Head of caudate nucleus (tissue), 42 donors: ENCODE data around the gene DYSF.

Experiments used
- DNase-seq, 42 donors: peaks; one replicate each; pipeline versions ENCODE4 v3.0.0 to v3.0.0-alpha.2; 2020 to 2021; ENCODE audit warnings: mixed read lengths in 7 of 42
- intact Hi-C: fragments of 100-400 bp; cut with DNase I; formaldehyde crosslinking; loops from one replicate; pipeline ENCODE4 v1.15.0; 2022

Gene DYSF

GRCh38 chr2:71695235-71696120 is 242.1 kb downstream of the DYSF start:
- DNase-seq = no peak
- intact Hi-C loops = no loop called here

- intact Hi-C loops = no loop called here
- peak in 1 of 42 donors; percentile 43 for DNase-seq
These were observed 243.0 kb downstream of the DYSF start for GRCh38 chr2:71696381-71696780.

GRCh38 chr2:71697106-71698004 is 244.0 kb downstream of the DYSF start:
- intact Hi-C loops = no loop called here
- DNase-seq = peak in 1 of 42 donors; percentile 13

GRCh38 chr2:71699428-71699827 is 246.1 kb downstream of the DYSF start:
- intact Hi-C loops = no loop called here
- DNase-seq = peak in 3 of 42 donors; percentile 4 to 22 (median 12)

DNA sequence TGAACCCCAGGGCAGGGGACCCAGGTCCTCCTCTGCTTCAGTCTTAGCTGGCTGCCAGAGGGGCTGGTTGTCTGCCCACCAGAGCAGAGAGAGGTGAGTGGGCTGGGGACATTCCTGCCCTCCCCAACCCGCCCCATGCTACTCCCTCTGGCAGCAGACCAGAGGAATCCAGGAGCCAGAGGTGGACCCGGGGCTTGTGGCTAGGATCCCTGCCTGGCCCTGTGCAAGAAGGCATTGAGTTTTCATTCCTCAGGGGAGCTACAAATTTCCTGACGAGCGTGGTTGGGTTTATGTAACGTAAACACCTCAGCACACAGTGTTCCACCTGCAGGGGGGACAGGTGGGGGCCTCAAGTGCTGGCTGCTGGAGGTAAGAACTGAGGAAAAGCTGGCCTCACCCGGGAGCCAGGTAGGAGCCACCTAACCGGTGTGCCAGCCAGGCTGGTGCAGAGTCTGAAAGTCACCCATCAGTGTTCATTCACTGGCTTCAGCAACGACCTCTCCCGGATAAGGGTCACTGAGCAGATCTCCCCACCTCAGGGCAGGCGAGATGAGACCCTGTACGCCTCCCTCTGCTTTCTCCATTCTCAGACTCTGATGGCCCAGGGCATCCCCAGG is 246.8 kb downstream of the DYSF start:
- intact Hi-C loops = no loop called here
- DNase-seq = peak in 5 of 42 donors; percentile 4 to 37 (median 13)

GRCh38 chr2:71700658-71701397 is 247.5 kb downstream of the DYSF start:
- intact Hi-C loops = no loop called here
- DNase-seq = peak; percentile 39 to 87 (median 74)

GRCh38 chr2:71702071-71702970 is 249.0 kb downstream of the DYSF start:
- DNase-seq = peak in 4 of 42 donors; percentile 4 to 29 (median 11)
- intact Hi-C loops = no loop called here

DNA sequence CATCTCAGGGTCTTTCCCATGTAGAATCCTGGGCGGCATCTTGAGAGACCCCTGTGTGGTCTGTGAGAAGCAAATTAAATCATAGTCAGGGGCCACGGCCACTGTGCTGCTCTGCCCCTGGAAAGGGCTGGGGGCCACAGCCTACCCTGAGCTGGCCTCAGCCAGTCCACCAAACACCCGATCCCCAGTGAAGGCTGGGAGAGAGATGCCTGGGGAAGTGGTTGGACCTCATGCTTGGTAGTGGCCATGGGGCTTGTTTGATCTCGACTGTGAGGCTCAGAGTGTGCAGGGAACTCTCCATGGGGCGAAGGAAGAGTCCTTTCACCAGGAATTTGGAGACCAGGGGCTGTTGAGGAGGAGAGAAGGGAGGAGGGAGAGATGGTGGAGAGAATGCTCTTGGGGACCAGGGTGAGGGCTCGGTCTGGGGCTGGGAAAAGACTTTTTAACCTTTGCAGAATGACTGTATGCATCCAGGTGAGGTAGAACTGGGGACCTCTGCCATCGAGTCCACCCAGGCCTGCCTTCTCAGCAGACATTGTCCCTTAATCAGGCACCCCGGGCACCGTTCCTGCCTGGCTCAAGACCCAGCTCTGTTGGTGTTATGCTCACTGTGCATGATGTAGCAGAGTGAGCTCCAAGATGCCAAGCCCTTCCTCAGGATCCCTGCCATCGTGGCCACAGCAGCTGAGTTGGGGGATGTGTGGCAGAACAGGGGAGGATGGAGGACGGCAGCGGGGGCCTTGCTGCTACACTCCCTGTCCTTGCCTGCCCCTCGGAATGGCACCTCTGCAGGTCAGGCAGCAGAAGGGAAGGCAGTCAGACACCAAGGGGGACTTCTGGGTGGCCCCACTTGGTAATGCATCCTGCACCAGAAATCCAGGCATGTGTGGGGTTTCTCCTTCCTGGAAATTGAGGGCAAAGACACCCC is 249.9 kb downstream of the DYSF start:
- intact Hi-C loops = no loop called here
- DNase-seq = peak in 5 of 42 donors; percentile 3 to 38 (median 17)

- intact Hi-C loops = no loop called here
- peak in 9 of 42 donors; percentile 8 to 47 (median 27) for DNase-seq
These were observed 250.8 kb downstream of the DYSF start for GRCh38 chr2:71704131-71704561.

DNA sequence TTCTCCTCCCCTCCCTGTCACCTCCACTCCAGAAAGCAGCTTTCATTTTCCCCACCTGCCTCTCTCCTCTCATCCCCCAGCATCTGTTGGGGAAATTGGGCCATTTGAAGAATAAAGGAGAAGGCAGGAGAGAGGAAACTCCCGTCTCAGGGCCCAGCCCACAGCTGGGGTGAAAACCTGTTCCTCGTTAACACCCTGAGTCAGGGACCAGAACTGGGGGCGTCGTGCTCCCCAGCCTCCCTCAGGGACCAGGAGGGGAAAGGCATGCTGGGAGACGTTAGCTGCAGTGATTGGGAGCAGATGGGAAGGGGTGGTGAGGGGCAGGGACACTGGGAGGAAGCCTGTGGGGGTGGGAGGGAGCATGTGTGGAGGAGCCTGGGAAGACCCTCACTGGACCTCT is 251.3 kb downstream of the DYSF start:
- intact Hi-C loops = no loop called here
- peak in 3 of 42 donors; percentile 1 to 29 (median 24) for DNase-seq

DNA sequence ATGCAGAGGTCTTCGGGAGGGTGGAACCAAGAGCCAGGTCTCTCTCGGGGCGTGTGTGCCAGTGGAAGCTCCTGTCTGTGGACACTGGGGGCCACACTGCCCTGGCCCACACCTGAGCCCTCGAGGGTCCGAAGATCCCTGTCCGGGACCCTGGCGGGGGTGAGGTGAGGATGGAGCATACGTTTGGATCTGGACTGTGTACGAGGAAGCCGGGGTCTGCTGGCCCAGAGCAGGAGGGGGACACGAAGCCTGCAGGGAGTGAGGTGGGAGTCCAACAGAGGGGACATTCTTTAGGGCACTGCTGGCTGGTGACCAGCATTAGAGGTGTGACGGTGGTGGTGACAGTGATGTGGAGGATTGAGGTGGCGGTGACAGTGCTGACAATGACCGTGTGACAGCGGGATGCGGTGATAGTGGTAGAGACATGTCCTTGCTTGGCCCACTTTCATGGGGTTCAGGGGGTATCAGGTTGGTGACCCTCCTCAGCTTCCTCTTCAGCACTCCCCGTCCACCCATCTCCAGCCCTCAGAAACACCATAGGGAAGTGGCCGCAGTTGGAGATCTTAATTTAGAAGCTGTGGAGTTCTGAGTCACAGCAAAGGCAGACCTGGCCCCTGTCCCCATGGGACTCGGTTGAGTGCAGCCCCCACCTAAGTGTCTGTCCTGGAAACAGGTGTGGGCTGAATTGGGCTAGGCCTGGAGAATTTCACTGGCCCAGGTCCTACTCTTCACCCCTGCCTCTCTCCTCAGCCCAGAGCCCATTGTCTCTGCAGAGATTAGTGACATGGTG is 252.0 kb downstream of the DYSF start:
- intact Hi-C loops = no loop called here
- peak in 1 of 42 donors; percentile 36 for DNase-seq

DNA sequence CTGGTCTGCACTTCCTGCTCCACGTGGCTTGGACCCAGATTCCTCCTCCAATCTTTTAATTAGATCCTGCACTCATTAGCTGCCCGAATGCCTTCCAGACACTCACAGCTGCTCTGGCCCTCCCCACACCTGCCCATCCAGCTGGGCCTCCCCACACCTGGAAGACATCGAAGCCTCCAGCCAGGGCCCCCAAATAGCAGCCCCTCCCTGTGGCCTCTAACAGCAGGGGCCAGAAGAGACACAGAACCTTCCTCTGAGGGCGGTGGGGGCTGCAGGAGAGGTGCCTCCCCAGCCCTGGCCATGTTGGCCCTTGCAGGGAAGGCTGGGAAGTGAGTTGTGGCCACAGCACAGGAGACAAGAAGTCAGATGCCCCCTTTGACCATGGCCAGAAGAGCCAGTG is 252.8 kb downstream of the DYSF start:
- DNase-seq = no peak
- intact Hi-C loops = no loop called here

DNA sequence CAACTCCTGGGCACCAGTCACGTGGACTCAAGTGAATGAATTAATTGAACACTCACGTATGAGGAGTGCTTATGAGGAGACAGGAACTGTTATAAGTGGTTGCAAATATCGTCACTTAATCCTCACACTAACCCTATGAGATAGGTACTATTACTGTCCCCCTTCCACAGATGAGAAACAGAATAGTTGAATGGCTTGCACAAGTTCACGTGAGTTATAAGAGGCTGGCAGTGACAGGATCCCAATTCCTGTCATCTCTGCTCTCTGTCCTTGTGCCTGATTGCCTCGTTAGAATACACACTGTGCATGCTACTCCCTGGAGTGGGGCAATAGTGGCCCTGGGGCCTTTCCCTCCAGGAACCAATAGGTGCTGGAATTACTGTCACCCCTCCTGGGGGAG is 253.5 kb downstream of the DYSF start:
- DNase-seq = no peak

GRCh38 chr2:71710367-71711132 is 257.2 kb downstream of the DYSF start:
- no peak for DNase-seq

More for the DNA sequence above, 253.5 kb downstream of the DYSF start:
- intact Hi-C loops = no loop called here

More at GRCh38 chr2:71710367-71711132, 257.2 kb downstream of the DYSF start:
- intact Hi-C loops = no loop called here
